GM19397 (cell line): ENCODE data around the gene CAMK2A.
"Not testable (repeated sequence)": the region's sequence is repeated elsewhere in the genome, so short reads cannot be mapped to it uniquely, and the experiment has no call there.

Source experiments
- ATAC-seq: cut with Tn5 transposase; IDR thresholded peaks from one replicate; pipeline ENCODE4 v1.9.1; 2021; ENCODE audit warnings: mild to moderate bottlenecking, moderate library complexity; ENCODE audit not compliant: unreplicated experiment

Gene CAMK2A

GRCh38 chr5:150255659-150256409 lies 33.7 kb downstream of the CAMK2A start:
- ATAC-seq = no peak

GRCh38 chr5:150254774-150255173 lies 34.8 kb downstream of the CAMK2A start:
- no peak for ATAC-seq

- ATAC-seq = no peak
These were observed 35.2 kb downstream of the CAMK2A start for GRCh38 chr5:150254363-150254762.

- no peak for ATAC-seq
These were observed 36.0 kb downstream of the CAMK2A start for GRCh38 chr5:150253416-150254208.

- ATAC-seq = no peak
These were observed 37.1 kb downstream of the CAMK2A start for GRCh38 chr5:150252489-150252888.

- ATAC-seq = no peak
These were observed 38.1 kb downstream of the CAMK2A start for GRCh38 chr5:150251504-150251903.

GRCh38 chr5:150249744-150250143 lies 39.8 kb downstream of the CAMK2A start:
- ATAC-seq = no peak

GRCh38 chr5:150248946-150249345 lies 40.6 kb downstream of the CAMK2A start:
- no peak for ATAC-seq

- ATAC-seq = not testable (repeated sequence)
These were observed 41.1 kb downstream of the CAMK2A start for GRCh38 chr5:150248493-150248892.

GRCh38 chr5:150247726-150248125 lies 41.8 kb downstream of the CAMK2A start:
- no peak for ATAC-seq

GRCh38 chr5:150246835-150247234 lies 42.7 kb downstream of the CAMK2A start:
- ATAC-seq = no peak

GRCh38 chr5:150246429-150246828 lies 43.1 kb downstream of the CAMK2A start:
- no peak for ATAC-seq

GRCh38 chr5:150245808-150246207 lies 43.8 kb downstream of the CAMK2A start:
- ATAC-seq = no peak

GRCh38 chr5:150245111-150245789 lies 44.3 kb downstream of the CAMK2A start:
- ATAC-seq = no peak

- no peak for ATAC-seq
These were observed 45.4 kb downstream of the CAMK2A start for GRCh38 chr5:150244209-150244608.

- ATAC-seq = no peak
These were observed 46.0 kb downstream of the CAMK2A start for GRCh38 chr5:150243590-150243989.

- no peak for ATAC-seq
These were observed 47.2 kb downstream of the CAMK2A start for GRCh38 chr5:150242251-150242894.

- ATAC-seq = no peak
These were observed 48.0 kb downstream of the CAMK2A start for GRCh38 chr5:150241298-150242160.

- ATAC-seq = no peak
These were observed 49.8 kb downstream of the CAMK2A start for GRCh38 chr5:150239794-150240122.

GRCh38 chr5:150239099-150239793 lies 50.3 kb downstream of the CAMK2A start:
- no peak for ATAC-seq
